Measurements from ENCODE around the gene LAYN. TPM values are rescaled to one million over a fixed set of nuclear protein-coding genes. Genes with fewer than 3 reads are reported as not detected.

LAYN gene
- total RNA-seq, 2 donors from 2014 or later = 10.6 to 12.8 TPM

GRCh38 chr11:111540937-111541253, 375 bp downstream of the LAYN start:
- Histone ChIP-seq H3K9me3 (no peaks in the 10 kb centered on the region), H3K4me1 (replicated peaks) (no peaks in the 10 kb centered on the region), H3K36me3 (no peaks in the 10 kb centered on the region), H3K27ac (peak overlapping the region; percentile 60 to 72), H3K27me3 (replicated peaks; ENCODE audit: insufficient read depth) (no peaks in the 10 kb centered on the region), H3K4me3 (peak overlapping the region; percentile 45 to 48)
- intact Hi-C loops (cut with DNase I) = no loop called here
- 0% methylated on average over 2 of the region's 22 CpGs for WGBS
- TF ChIP-seq CTCF (IDR thresholded peaks at IDR 0.05) (no peak), POLR2A (IDR thresholded peaks at IDR 0.05) (no peak), POLR2AphosphoS5 (IDR thresholded peaks at IDR 0.05) (no peak)
- no peak for DNase-seq (ENCODE audit: low spot score)

GRCh38 chr11:111541254-111542061, 938 bp downstream of the LAYN start:
- peak overlapping the region; percentile 45 to 48 for H3K4me3 ChIP-seq
- WGBS = 13% methylated on average over 39 of the region's 41 CpGs
- H3K9me3 ChIP-seq = no peaks in the 10 kb centered on the region
- no peaks in the 10 kb centered on the region for H3K4me1 ChIP-seq (replicated peaks)
- no peaks in the 10 kb centered on the region for H3K36me3 ChIP-seq
- peak; percentile 39 for DNase-seq (ENCODE audit: low spot score)
- TF ChIP-seq POLR2A (IDR thresholded peaks at IDR 0.05) (no peak), POLR2AphosphoS5 (IDR thresholded peaks at IDR 0.05) (peak; percentile 8)
- peak overlapping the region; percentile 60 to 72 for H3K27ac ChIP-seq
- intact Hi-C loops (cut with DNase I) = no loop called here
- H3K27me3 ChIP-seq (replicated peaks; ENCODE audit: insufficient read depth) = no peaks in the 10 kb centered on the region

- Histone ChIP-seq H3K27me3 (replicated peaks; ENCODE audit: insufficient read depth) (no peaks in the 10 kb centered on the region), H3K27ac (no peak overlapping the region), H3K9me3 (no peaks in the 10 kb centered on the region), H3K36me3 (no peaks in the 10 kb centered on the region), H3K4me1 (replicated peaks) (no peaks in the 10 kb centered on the region), H3K4me3 (no peak overlapping the region)
- TF ChIP-seq CTCF (IDR thresholded peaks at IDR 0.05) (no peak), POLR2AphosphoS5 (IDR thresholded peaks at IDR 0.05) (no peak), POLR2A (IDR thresholded peaks at IDR 0.05) (no peak)
- no peak for DNase-seq (ENCODE audit: low spot score)
- intact Hi-C loops (cut with DNase I) = no loop called here
- 81% methylated on average over 10 of the region's 10 CpGs for whole genome bisulfite sequencing
Measured at GRCh38 chr11:111542606-111543275, 2.2 kb downstream of the LAYN start.

GRCh38 chr11:111548525-111548924, 8.0 kb downstream of the LAYN start:
- H3K9me3 ChIP-seq = no peaks in the 10 kb centered on the region
- H3K4me3 ChIP-seq = no peak overlapping the region
- DNase-seq (ENCODE audit: low spot score) = no peak
- H3K27ac ChIP-seq = no peak overlapping the region
- TF ChIP-seq POLR2A (IDR thresholded peaks at IDR 0.05) (no peak), POLR2AphosphoS5 (IDR thresholded peaks at IDR 0.05) (no peak), CTCF (IDR thresholded peaks at IDR 0.05) (no peak)
- WGBS = 85% methylated on average over 2 of the region's 2 CpGs
- H3K4me1 ChIP-seq (replicated peaks) = no peaks in the 10 kb centered on the region
- no peaks in the 10 kb centered on the region for H3K27me3 ChIP-seq (replicated peaks; ENCODE audit: insufficient read depth)
- no peaks in the 10 kb centered on the region for H3K36me3 ChIP-seq
- intact Hi-C loops (cut with DNase I) = no loop called here

GRCh38 chr11:111549196-111549868, 8.8 kb downstream of the LAYN start:
- Histone ChIP-seq H3K27ac (no peak overlapping the region), H3K27me3 (replicated peaks; ENCODE audit: insufficient read depth) (no peaks in the 10 kb centered on the region), H3K9me3 (no peaks in the 10 kb centered on the region), H3K4me1 (replicated peaks) (no peaks in the 10 kb centered on the region), H3K4me3 (no peak overlapping the region), H3K36me3 (no peaks in the 10 kb centered on the region)
- TF ChIP-seq CTCF (IDR thresholded peaks at IDR 0.05) (no peak), POLR2AphosphoS5 (IDR thresholded peaks at IDR 0.05) (no peak), POLR2A (IDR thresholded peaks at IDR 0.05) (no peak)
- intact Hi-C loops (cut with DNase I) = no loop called here
- 67% methylated on average over 11 of the region's 11 CpGs for WGBS
- no peak for DNase-seq (ENCODE audit: low spot score)
